Measurements from ENCODE around the gene CELA1.

The CELA1 gene

DNA sequence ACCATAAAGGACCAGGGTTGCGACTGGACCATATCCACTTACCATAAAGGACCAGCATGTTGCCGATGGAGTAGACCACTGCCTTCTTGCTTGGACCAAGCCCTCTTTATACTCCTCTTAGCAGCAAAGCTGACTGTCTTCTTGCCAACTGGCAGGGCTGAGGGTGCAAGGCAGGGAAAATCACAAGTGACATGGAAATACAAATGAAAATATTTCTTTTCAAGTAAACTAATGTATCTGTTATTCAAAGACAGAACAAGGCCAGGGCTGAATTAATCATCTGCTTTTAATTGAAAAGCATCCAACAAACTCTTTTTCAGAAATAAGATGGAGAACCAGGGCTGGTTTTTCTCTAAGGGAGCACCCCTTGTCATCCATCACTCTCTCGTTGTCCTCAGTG is at the start of gene CELA1:
TSS of gene CELA1 (minus strand) at position 99 of the 400 bp plus-strand sequence. CDS start at position 58, 41 bp downstream.
- no peak for FAIRE-seq

DNA sequence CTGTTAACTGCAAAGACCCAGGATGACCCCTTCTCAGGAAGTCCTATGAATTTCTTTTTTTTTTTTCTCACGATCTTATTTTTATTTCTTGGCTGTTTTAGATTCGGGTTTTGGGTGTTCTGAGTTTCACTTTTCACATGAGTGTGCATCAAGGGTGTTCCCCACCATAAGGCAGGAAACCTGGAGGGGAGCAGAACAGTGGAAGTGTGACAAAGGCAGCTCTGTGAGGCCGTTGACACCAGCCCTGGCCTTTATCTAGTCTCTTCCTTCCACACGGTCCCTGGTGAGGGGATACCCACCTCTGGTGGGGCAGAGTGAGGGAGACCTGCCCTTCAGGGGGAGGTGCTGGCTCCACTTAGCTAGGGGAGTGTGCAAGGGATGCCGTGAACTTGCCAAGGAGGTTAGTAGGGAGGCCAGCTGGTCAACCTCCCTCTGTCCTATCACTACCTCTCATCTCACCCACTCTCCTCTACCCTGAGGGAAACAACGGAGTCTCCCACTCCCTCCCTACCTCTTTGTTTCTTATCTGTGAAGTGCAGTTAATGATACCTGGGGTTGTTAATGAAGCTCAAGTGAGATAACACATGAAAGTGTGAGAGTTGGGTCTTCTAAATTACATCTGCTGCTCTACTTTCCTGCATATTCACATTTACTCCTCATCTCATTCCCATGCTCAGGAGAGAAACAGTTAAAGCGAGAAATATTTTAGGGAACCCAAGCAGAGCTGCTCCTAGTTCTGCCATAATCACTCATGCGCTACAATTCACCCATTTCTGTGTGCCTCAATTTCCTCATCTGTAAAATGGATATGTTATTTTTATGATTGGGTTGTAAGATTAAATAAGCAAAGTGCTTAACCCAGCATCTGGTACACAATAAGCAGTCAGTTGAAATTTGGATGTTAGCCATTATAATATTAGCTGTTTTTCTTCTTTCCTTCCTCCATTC is 49.1 kb upstream of the CELA1 start:
- no peak for FAIRE-seq

- FAIRE-seq = no peak
Observed at GRCh38 chr12:51393676-51394545, 47.4 kb upstream of the CELA1 start.

DNA sequence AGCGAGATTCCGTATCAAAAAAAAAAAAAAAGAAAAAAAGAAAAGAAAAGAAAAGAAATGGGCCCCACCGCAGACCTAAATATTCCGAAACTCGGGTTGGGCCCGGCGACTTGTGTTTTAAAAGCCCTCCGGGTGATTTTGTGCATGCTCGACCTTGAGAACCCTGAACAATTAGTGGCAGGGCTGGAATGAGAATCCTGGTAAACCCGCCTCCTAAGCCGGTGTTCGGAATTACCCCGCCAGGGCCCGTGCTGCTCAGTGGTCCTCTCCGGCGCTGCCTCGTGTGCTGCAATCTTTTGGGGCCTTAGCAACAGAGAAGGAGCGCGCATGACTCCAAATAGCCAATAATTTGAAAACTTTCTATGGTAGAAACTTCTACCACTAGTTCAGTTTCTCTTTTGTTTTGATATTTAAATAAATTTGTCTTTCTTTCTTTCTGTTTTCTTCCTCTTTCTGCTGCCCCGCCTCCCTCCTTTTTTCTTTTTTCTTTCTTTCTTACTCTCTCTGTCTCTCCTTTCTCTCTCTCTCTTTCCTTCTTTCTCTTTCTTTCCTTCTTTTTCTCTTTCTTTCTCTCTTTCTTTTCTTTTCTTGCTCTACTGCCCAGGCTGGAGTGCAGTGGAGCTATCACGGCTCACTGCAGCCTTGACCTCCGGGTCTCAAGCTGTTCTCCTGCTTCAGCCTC is 46.2 kb upstream of the CELA1 start:
- FAIRE-seq = no peak

- no peak for FAIRE-seq
Observed at GRCh38 chr12:51391283-51392123, 45.0 kb upstream of the CELA1 start, which contains the start of gene GALNT6. TSS of gene GALNT6 (minus strand) at chr12:51391406. CDS start at chr12:51379781, 11,625 bp downstream.

DNA sequence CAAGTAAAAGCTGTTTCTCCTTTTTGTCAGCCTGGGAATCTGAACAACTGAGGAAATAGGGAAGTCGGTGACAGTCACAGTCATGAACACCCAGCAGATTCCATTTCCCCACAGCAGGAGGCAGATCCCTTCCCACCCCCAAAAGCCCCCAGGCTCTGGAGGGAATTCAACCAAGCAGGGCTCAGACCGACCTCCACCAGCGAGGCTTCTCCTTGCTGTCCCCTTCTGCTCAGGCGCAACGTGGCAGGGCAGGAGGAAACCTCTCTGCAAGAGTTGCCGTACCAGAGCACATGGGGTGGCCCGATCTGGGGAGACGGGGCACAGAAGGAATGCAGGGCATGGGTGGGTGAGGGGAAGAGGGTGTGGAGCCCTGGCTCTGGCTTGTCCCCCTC is 44.4 kb upstream of the CELA1 start:
- no peak for FAIRE-seq

DNA sequence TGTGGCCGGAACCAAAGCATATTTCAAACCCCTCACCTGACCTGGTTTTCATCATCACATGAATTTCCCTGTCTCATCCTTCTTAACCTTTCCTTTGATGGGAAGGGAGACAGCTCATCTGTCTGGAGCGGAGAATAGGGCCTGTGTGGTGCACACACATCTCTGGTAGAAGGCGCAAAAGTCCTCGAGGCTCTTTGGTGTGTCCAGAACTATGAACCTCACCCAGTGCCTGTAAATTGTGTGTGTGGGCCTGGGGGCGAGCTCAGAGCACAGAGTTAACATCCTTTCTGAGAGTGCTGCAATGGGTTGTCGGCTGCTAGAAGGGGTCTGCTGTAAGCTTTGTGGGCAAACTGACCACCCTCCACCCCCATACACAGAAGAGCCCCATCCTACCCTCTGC is 44.0 kb upstream of the CELA1 start:
- FAIRE-seq = no peak

DNA sequence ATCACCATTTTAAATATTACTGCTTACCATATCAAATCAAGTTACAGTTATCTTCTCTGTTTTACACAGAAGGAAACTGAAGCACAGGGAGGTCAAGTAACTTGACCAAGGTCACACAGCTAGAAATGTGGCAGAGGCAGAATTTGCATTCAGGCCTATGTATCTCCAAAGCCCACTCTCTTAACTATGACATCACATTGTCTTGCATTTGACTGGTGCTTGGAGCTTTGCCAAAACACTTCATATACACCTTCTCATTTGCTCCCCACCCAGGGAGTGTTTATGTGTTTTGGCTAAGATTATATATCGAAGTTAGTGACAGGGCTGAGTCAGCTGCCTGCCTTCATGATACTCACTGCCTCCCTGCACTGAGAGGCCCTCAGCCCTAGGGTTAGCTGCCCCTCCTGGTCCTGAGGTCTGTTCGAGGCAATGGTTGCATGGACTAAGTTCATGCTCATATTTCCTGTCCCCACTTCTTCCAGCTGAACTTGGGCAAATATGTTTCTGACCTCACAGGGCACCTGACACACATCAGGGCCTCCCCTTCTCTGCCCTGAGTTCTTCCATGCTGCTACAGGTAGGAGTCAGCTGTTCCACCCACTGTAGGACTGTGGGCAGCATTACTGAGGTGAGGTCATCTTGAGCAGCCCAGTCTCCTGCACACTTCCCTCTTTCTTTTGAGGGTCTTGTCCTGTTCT is 43.0 kb upstream of the CELA1 start:
- FAIRE-seq = no peak

GRCh38 chr12:51388846-51389245 is 42.4 kb upstream of the CELA1 start:
- FAIRE-seq = no peak

- FAIRE-seq = no peak
Observed at GRCh38 chr12:51388069-51388799, 41.8 kb upstream of the CELA1 start.

GRCh38 chr12:51386351-51386750 is 39.9 kb upstream of the CELA1 start:
- FAIRE-seq = no peak

GRCh38 chr12:51383269-51383905 is 36.9 kb upstream of the CELA1 start:
- FAIRE-seq = no peak

DNA sequence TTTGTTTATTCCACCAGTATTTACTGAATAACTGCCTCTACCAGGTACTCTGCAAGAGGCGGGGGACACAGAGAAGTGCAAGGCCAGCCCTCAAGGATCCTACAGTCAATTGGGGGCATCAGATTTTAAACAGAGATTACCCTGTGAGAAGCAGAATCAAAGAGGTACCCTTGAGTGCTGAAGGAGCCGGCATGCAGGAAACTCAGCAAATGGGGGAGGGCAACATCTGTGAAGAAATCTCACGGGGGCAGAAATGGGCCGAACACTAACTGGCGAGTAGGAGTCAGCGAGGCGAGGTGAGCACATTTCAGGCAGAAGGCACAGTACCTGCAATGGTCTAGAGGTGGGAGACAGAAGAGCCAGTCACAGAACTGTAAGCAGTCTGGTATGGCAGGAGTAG is 35.7 kb upstream of the CELA1 start:
- no peak for FAIRE-seq

GRCh38 chr12:51381226-51382079 is 35.0 kb upstream of the CELA1 start:
- FAIRE-seq = no peak

DNA sequence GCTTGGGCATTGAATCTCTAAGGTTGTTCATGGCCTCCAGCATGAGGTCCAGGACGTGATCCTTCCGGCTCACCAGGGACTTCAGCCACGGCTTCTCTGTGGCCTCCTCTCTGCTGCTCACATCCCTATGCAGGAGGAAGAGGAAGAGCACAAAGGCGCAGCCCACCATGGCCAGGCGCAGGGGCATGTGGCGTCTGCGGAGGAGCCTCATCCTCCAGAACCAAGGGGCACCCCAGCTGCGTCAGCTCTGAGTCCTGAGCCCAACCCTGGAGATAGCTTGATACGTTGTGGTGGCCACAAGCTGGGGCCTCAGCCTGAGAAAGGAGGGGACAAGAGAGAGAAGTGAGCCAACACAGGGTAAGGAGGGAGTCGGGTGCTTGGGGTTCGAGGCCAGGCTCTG is 33.1 kb upstream of the CELA1 start:
- FAIRE-seq = no peak

- no peak for FAIRE-seq
Observed at GRCh38 chr12:51378749-51379148, 32.3 kb upstream of the CELA1 start.

- FAIRE-seq = no peak
Observed at GRCh38 chr12:51377099-51377984, 30.9 kb upstream of the CELA1 start.

- no peak for FAIRE-seq
Observed at GRCh38 chr12:51374856-51375255, 28.4 kb upstream of the CELA1 start.
